ENCODE results near the gene LAMA2. TPM values are rescaled to one million over a fixed set of nuclear protein-coding genes. Genes with fewer than 3 reads are reported as not detected.

LAMA2 gene
- total and polyA plus RNA-seq, 2 of the 8 experiments (the other 6 are each of a cell fraction or from before 2014, with no cell fraction given): 1.3 to 3.8 TPM

DNA sequence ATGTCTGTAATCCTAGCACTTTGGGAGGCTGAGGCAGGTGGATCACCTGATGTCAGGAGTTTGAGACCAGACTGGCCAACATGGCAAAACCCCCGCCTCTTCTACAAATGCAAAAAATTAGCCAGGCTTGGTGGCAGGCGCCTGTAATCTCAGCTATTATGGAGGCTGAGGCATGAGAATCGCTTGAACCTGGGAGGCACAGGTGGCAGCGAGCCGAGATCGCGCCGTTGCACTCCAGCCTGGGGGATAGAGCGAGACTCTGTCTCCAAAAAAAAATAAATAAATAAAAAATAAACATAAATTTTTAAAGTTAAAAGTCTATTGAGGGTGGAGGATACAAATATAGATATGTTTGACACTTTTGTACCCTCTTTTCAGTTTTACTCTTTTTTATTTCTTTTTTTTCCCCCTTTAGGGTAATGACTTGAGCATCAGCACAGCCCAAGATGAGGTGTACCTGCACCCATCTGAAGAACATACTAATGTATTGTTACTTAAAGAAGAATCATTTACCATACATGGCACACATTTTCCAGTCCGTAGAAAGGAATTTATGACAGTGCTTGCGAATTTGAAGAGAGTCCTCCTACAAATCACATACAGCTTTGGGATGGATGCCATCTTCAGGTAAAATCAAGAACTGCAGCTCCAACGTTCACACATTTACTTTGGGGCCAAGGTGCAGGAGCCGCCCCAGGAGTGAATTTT lies 368.9 kb downstream of the LAMA2 start (continued):
- TF ChIP-seq SP1 (IDR thresholded peaks at IDR 0.05; ENCODE audit: low read depth, low read length) (no peak), CREB1 (IDR thresholded peaks at IDR 0.05) (no peak)
